Measurements from ENCODE around the gene ZNF584. TPM values are rescaled to one million over a fixed set of nuclear protein-coding genes. Genes with fewer than 3 reads are reported as not detected.

Gene ZNF584
- total RNA-seq, 1 experiment from 2014 or later = 13.5 TPM

- Histone ChIP-seq H3K9me3 (ENCODE audit: insufficient read depth, low read depth) (no peaks in the 10 kb centered on the region), H3K4me2 (no peak overlapping the region), H3K36me3 (ENCODE audit: low read depth) (no peaks in the 10 kb centered on the region), H3K27me3 (ENCODE audit: insufficient read depth, low read depth) (no peaks in the 10 kb centered on the region), H3K4me3 (no peak overlapping the region), H3F3A (ENCODE audit: insufficient read depth, low read depth) (peaks cover 52% of the 10 kb centered on the region), H3K27ac (no peak overlapping the region), H3K79me2 (ENCODE audit: low read depth) (peaks cover 45% of the 10 kb centered on the region), H3K4me1 (replicated peaks; ENCODE audit: insufficient read depth) (peaks cover 35% of the 10 kb centered on the region), H4K20me1 (ENCODE audit: insufficient read depth) (peaks cover 26% of the 10 kb centered on the region), H2AFZ (no peak overlapping the region), H3K9me2 (ENCODE audit: insufficient read depth) (no peaks in the 10 kb centered on the region)
- ChIA-PET CTCF (no interaction called here), POLR2A (ENCODE audit: unreplicated experiment) (interaction anchor here (0.6 kb wide), 1 partner anchor 12 kb away, joined by 3 read pairs; no protein-coding TSS in a partner anchor)
- intact Hi-C loops (cut with micrococcal nuclease; ENCODE audit: unreplicated experiment) = no loop called here
- no peak for DNase-seq
- BruUV-seq (replicated peaks) = no TSS peak
- no peak for TF ChIP-seq EZH2 (IDR thresholded peaks at IDR 0.05; ENCODE audit: low read depth)
- TF ChIP-seq CTCF (conservative IDR thresholded peaks at IDR 0.05) = no peak
These were observed 15.3 kb upstream of the ZNF584 start for GRCh38 chr19:58392945-58393724.

- no peak for DNase-seq
- CTCF ChIA-PET = no interaction called here
- Histone ChIP-seq H3K79me2 (ENCODE audit: low read depth) (peaks cover 39% of the 10 kb centered on the region), H3K36me3 (ENCODE audit: low read depth) (no peaks in the 10 kb centered on the region), H3K9me2 (ENCODE audit: insufficient read depth) (no peaks in the 10 kb centered on the region), H3K4me2 (no peak overlapping the region), H4K20me1 (ENCODE audit: insufficient read depth) (peaks cover 26% of the 10 kb centered on the region), H2AFZ (no peak overlapping the region), H3K4me3 (no peak overlapping the region), H3K4me1 (replicated peaks; ENCODE audit: insufficient read depth) (peaks cover 31% of the 10 kb centered on the region), H3K27me3 (ENCODE audit: insufficient read depth, low read depth) (no peaks in the 10 kb centered on the region), H3K9me3 (ENCODE audit: insufficient read depth, low read depth) (no peaks in the 10 kb centered on the region), H3K27ac (no peak overlapping the region), H3F3A (ENCODE audit: insufficient read depth, low read depth) (peaks cover 50% of the 10 kb centered on the region)
- intact Hi-C loops (cut with micrococcal nuclease; ENCODE audit: unreplicated experiment) = loop anchor here (2.0 kb wide), 1 partner anchor 13 kb away; the partner anchor contains the start of gene ZNF837
- TF ChIP-seq EZH2 (IDR thresholded peaks at IDR 0.05; ENCODE audit: low read depth) = no peak
- no peak for TF ChIP-seq CTCF (conservative IDR thresholded peaks at IDR 0.05)
- no TSS peak for BruUV-seq (replicated peaks)
- POLR2A ChIA-PET (ENCODE audit: unreplicated experiment) = no interaction called here
These were observed 14.8 kb upstream of the ZNF584 start for GRCh38 chr19:58393725-58394033.

DNA sequence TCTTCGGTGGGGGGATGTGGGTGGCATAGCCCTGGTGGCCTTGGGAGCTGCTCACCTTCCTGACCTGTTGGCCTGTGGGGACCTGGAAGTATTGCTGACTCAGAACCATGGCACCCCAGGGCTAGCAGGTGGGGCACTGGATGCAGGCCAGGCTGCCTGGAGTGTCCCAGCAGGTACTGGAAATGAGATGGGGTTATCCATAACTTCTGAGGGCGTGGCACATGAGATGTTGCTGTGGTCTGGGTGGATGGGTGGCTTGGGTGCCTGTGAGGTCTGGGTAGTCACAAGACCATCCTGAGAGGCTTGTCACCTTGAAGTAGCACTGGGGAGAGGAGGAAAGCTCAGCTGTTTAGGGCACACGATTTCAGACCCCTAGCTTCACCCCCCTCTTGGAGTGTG is 13.6 kb upstream of the ZNF584 start:
- Histone ChIP-seq H3K79me2 (ENCODE audit: low read depth) (peaks cover 29% of the 10 kb centered on the region), H4K20me1 (ENCODE audit: insufficient read depth) (peaks cover 26% of the 10 kb centered on the region), H3K4me2 (peak overlapping the region; percentile 49), H3K36me3 (ENCODE audit: low read depth) (no peaks in the 10 kb centered on the region), H3K27me3 (ENCODE audit: insufficient read depth, low read depth) (no peaks in the 10 kb centered on the region), H3K9me2 (ENCODE audit: insufficient read depth) (no peaks in the 10 kb centered on the region), H3K4me1 (replicated peaks; ENCODE audit: insufficient read depth) (peaks cover 27% of the 10 kb centered on the region), H3K9me3 (ENCODE audit: insufficient read depth, low read depth) (no peaks in the 10 kb centered on the region), H3K27ac (peak overlapping the region; percentile 66), H2AFZ (no peak overlapping the region), H3K4me3 (no peak overlapping the region), H3F3A (ENCODE audit: insufficient read depth, low read depth) (peaks cover 43% of the 10 kb centered on the region)
- intact Hi-C loops (cut with micrococcal nuclease; ENCODE audit: unreplicated experiment) = loop anchor here (2.0 kb wide), 1 partner anchor 14 kb away; the partner anchor contains the start of gene ZNF837
- BruUV-seq (replicated peaks) = no TSS peak
- CTCF ChIA-PET = no interaction called here
- POLR2A ChIA-PET (ENCODE audit: unreplicated experiment) = interaction anchor here (0.6 kb wide), 1 partner anchor 14 kb away, joined by 3 read pairs; the partner anchor contains the start of gene ZNF584
- TF ChIP-seq EZH2 (IDR thresholded peaks at IDR 0.05; ENCODE audit: low read depth) = no peak
- no peak for TF ChIP-seq CTCF (conservative IDR thresholded peaks at IDR 0.05)
- peak; percentile 77 to 83 for DNase-seq
